D341Med (cell line): ENCODE data around the gene XBP1.
A peak's percentile ranks its signal among the peaks of the same experiment; 100 is the strongest.
"Not testable (repeated sequence)": the region's sequence is repeated elsewhere in the genome, so short reads cannot be mapped to it uniquely, and the experiment has no call there.

ENCODE experiments used
- DNase-seq: peaks from one replicate; pipeline ENCODE4 v3.0.0; 2012; ENCODE audit warnings: low spot score

The XBP1 gene

DNA sequence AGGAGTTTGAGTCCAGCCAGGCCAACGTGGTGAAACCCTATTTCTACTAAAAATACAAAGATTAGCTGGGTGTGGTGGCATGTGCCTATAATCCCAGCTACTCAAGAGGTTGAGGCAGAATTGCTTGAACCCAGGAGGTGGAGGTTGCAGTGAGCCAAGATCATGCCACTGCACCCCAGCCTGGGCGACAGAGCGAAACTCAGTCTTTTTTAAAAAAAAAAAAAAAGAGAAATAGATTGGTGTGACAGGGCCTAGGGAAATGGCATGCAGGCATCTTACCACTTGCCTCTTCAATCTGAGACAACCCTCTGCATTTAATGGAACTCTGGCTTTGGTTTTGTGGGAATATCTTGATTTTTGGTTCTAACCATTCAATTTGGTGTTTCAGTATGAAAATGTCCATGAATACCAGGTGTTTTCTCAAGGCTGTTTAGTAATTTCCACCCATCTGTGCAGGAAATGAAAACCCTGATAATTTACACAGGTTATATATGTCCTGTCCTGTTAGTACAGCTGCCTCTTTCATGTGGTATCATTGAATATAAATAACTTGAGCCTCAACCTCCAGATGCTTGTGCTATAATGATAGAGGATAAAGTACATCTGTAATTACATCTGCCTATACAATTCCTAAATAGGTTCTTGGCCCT, 8.4 kb downstream of the XBP1 start:
- DNase-seq = no peak

DNA sequence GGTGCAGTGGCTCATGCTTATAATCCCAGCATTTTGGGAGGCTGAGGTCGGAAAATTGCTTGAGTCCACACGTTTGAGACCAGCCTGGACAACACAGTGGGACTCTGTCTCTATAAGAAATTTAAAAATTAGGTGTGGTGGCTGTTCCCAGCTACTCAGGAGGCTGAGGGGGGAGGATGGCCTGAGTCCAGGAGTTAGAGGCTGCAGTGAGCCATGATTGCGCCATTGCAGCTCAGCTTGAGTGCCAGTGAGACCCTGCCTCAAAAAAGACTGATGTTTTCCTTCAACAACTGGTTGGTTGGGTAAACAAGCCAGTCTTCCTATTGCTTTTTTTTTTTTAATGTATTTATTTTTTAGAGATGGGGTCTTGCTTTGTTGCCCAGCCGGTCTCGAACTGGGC, 9.2 kb downstream of the XBP1 start:
- DNase-seq = no peak

DNA sequence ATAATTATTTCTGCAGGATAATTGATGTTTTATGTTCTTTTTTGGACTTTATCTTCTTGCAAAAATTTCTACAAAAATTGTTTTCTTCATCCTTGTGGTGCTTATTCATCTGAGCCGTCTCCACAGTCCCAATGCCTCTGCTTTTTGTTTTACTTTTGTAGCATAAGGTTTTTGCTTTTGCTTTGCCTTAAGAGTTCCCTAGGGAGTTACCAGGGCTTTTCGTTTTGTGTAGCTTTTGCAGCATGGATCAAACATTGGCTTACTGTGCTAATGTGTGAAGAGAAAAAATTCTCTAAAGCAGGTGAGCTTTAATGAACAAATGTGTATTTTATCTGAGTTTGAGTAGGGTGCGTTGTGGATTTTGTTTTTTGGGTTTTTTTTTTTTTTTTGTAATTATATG, 11.8 kb downstream of the XBP1 start:
- DNase-seq = no peak

DNA sequence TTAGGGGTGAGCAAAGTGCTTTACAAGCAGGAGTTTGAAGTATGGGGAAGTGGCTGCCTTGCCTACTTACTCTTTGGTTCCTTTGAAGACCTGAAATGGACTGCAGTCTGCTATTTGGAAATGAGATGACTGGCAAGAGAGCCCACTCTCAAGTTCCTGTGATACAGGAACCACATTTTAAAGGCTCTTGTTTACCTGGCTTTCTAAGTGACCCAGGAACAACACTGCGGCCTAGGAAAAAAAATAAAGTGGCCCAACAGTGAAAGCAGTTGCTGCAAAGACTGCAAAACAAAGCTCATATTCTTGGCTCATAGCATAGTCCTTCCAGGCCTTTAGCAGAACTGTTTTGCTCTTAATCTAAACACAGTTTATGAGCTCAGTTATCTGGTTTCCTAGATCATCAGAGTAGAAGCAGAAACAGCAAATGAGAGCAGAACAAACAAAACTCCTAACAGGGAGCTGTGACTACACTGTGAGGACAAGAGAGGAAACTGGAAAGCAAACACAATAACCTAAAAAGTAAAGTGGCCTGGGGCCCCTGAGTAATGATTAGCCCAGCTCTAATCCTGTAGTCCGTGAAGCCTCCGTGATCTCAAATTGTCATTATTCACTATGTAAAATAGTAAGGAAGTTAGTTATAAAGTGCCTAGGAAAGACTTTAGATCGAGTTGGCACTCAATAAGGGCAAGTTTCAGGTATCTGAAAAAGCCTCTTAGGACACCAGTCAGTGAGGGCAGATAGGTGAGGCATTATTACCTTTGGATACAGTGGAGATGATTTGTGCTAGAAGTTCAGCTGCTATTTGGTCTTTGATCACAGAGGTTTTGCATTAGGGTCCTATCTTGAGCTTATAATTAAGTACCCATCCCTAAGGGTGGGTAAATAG, 16.3 kb downstream of the XBP1 start:
- no peak for DNase-seq

DNA sequence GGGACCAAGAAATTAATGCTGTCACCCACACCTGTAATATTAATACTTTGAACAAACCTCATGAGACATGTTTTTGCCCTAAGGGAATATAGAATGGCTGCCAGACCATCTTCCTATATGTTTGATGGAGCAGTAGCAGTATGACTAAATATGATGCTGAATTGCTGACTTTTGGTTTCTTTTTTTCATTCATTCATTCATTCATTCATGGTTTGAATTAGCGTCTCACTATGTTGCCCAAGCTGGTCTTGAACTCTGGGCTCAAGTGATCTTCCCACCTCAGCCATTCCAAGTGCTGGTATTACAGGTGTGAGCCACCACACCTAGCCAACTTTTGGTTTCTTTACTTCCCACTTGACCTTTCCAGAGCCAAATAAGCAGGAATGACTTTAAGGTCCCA, 20.1 kb downstream of the XBP1 start:
- no peak for DNase-seq

DNA sequence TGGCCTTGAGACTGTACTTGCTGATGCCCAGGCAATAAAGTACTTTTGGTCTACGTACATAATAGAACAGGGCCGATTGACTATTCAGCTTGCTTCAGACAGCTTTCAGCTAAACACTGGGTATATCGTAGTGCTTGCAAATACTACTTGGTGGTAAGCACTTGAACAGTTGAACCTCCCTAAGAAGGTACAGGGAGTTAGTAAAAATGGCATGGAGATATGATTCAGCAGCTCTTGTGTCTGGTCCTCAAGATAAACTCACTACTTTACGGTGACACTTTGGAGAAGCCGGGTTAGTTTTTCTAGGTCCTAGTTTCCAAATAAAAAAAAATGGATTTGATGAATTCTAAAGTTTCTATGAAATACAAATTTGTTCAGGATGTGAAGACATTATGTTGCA, 20.5 kb downstream of the XBP1 start:
- no peak for DNase-seq

DNA sequence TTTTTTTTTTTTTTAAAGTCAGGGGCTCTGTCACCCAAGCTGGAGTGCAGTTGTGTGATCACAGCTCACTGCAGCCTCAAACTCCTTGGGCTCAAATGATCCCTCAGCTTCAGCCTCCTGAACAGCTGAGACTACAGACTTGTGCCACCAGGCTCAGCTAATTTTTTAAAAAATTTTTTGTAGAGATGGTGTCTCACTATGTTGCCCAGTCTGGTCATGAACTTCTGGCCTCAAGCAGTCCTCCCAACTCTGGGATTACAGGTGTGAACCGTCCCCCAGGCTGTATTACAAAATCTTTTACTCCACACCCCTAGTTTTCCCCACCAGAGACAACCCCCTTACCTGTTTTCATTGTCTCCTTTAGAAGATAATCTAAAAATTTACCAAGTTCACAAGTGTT, 26.0 kb downstream of the XBP1 start:
- DNase-seq = no peak

DNA sequence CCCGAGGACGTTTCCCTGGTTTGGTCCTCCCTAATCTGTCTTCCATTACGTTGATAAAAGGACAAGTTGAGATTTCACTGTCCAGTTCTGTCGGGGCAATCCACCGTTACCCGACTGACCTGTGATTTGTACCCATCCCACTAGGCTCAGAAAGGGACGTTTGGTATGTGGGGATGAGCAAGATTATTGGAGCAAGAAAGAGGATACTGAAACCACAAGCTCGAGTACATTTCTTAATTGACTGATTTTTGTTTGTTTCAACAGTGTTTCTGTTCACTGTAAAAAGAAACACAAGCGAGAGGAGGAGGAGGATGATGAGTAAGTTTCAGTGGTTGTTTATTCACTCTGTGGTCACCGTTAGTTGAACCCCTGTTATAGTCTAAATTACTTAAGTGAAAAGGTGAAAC, 26.9 kb downstream of the XBP1 start:
- DNase-seq = no peak

DNA sequence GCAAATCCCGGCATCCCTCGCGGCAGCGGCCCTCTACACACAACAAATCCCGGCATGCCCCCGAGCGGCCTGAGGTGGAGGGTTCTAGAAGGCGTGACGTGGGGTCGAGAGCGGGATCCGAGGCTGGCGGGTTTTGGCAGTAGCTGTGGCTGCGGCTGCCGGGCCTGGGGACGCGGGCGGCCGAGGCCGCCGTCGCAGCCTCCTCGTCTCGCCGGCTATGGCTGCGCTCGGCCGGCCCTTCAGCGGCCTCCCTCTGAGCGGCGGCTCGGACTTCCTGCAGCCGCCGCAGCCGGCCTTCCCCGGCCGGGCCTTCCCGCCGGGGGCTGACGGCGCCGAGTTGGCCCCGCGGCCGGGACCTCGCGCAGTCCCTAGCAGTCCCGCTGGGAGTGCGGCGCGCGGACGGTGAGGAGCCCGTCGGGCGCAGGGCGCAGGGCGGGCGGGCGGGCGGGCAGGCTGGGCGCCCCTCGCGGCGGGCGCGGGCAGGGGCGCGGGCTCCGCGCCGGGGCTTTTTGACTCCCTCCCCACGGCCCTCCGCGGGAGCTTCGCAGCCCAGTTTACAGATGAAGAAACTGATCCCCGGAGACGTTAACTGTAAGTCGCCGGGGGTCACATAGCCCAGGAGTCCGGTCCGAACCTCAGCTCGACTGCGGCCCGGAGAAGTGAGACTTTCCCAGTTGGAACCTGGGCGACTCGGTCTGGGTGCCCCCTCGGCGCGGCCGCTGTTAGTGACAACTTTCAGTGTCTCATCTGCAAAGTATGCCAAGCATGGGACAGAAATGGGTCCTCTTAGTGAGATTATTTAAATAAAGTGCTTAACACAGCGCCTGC, 27.5 kb downstream of the XBP1 start, which contains the start of gene CCDC117:
CCDC117 (plus strand) TSS at position 63 of the 828 bp plus-strand sequence; CDS start at position 218, 155 bp downstream.
- peak; percentile 96 for DNase-seq

DNA sequence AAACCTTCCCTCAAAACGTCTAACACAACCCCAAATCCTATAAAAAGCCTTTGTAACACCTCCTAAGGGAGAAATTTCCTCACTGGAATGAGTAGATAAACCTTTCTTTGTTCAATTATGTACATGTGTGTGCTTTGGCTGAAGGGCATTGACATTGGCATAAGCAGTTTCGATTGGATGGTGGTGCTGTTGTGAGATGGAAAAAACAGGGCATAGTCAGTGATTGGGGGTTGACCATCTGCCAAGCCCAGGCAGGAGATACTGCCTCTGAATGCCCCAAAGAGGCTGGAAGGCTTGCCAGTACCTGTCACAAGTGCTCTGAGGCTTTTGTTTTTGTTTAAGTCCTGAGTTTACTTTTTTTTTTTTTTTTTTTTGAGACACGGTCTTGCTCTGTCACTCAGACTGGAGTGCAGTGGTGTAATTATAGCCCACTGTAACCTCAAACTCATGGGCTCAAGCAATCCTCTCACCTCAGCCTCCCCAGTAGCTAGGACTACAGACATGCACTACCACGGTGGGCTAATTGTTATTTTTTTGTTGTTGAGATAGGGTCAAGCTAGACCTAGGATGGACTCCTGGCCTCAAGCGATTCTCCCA, 29.1 kb downstream of the XBP1 start:
- no peak for DNase-seq

DNA sequence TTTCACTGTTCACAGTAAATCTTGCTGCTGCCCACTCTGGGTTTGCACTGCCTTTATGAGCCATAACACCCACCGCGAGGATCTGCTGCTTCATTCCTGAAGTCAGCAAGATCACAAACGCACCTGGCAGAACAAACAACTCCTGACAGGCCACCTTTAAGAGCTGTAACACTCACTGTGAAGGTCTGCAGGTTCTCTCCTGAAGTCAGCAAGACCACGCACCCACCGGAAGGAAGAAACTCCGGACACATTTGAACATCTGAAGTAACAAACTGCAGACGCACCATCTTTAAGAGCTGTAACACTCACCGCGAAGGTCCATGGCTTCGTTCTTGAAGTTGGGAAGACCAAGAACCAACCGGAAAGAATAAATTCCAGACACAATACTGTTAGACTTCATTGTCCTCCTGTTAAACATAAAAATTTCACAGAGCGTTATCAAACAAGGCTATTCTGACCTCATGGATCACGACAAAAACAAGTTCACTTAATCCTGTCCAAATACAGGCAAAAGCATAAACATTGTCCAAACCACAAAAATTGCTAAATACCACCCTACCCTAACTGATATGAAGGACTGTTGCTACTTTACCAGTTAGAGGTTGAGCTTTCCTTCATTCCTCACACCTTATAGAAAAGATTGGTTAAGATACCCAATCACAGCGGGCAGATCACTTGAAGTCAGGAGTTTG, 30.8 kb downstream of the XBP1 start:
- DNase-seq = no peak

DNA sequence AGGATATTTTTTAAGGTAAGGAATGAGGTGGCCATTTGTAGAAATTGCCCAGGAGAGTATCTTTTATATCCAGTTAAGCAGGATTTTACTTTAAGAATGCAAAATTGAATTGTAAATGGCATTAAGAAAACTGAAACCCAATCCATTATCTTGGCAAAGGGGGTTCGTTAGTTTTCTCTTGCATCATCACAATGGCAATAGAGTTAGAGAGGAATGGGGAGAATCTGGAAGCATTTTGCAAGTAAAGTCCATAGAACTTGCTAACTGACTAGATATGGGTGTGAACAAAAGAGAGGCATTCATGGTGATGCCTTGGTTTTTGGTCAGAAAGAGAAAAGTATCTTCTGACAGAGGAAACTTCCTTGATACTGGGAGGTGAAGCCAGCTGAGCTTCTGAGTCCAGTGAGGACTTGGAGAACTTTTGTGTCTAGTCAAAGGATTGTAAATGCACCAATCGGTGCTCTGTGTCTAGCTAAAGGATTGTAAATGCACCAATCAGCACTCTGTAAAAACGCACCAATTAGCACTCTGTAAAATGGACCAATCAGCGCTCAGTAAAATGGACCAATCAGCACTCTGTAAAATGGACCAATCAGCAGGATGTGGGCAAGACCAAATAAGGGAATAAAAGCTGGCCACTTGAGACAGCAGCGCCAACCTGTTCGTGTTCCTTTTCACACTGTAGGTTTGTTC, 31.5 kb downstream of the XBP1 start:
- DNase-seq = no peak

DNA sequence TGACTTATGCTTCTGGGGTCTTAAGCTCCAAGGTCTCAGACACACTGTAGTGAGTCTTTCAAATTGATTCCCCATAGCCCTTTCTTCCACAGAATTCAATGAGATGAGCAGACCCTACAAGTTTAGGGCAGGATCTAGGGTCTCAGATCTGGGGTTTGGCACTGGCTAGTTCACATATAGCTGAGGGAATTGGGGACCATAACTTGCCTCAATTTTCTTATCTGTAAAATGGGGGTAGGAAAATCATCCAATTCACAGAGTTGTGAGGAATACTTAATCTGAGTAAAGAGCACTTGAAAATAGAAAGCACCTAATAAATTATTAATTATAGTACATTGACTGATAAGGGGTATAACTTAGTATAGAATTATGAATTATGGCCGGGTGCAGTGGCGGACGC, 33.7 kb downstream of the XBP1 start:
- DNase-seq = no peak

DNA sequence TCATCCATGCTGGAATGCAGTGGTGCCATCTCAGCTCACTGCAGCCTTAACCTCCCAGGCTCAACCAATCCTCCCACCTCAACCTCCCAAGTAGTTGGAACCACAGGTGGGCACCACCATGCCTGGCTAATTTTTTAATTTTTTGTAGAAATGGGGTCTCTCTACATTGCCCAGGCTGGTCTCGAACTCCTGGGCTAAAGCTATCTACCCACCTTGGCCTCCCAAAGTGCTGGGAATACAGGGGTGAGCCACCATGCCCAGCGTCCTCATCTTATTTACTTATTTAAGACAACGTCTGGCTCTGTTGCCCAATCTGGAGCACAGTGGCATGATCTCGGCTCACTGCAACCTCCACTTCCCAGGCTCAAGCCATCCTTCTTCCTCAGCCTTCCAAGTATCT, 38.4 kb downstream of the XBP1 start:
- not testable (repeated sequence) for DNase-seq

DNA sequence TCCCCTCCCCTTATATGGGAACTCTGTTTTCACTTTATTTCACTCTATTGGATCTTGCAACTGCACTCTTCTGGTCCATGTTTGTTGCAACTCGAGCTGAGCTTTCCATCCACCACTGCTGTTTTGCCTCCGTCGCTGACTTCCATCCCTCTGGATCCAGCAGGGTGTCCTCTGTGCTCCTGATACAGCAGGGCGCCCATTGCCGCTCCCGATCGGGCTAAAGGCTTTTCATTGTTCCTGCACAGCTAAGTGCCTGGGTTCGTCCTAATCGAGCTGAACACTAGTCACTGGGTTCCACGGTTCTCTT, 39.0 kb downstream of the XBP1 start:
- no peak for DNase-seq

DNA sequence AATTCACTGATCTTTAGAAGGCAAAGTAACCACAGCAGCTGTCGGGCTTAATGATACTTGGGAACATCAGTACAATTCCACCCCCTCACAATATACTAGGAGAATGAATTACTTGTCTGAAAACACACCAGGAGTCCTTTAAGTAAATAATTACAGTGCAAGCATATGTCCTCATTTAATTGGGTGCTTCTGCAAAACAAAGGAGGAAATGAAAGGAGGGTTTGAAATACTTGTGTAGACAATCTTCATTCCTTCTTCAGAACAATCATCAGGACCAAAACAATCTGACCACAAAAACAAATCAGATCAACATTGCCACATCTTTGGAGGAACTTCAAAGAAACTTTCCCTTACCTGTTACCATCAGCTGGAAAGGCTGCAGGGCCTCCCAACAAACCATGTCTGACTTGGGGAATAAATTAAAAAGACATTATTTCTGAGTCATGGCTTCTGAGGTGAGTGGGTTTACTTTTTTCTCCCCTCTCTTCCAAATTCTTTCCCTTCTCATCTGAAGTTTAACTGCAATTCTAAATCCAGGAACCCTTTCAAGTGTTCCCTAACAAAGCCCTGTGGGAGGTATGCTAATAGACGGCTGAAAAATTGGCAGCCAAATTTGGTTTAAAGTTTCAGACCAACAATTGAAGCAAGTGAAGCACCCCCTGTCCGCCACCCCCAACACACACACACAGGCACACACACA, 40.4 kb downstream of the XBP1 start:
- no peak for DNase-seq

DNA sequence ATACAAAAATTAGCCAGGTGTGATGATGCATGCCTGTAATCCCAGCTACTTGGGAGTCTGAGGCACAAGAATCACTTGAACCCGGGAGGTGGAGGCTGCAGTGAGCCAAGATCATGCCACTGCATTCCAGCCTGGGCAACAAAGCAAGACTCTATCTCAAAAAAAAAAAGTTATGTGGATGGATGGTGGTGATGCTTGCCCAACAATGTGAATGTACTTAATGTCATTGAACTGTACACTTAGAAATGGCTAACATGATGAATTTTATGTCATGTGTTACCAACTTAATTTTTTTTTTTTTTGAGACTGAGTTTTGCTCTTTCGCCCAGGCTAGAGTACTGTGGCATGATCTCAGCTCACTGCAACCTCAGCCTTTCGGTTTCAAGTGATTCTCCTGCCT, 45.9 kb downstream of the XBP1 start:
- not testable (repeated sequence) for DNase-seq

DNA sequence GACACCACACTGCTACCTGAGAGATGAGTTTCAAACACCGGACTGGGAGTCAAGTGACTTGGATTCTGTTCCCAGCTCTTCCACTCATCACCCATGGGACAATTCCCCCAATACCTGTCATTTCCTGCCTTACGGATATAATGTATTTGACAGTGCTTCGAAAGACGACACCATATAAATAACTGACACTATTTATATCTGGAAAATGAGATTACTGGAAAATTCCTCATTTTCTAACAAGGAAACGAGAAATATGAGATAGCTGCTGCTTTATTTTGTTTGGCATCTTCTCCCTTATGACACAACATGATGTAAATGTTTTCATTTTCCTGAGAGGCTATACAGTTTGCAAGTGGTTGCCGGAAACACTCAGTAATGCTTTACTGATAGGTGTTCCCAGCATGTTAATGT, 49.9 kb downstream of the XBP1 start:
- no peak for DNase-seq
